DOHH2 (cell line): ENCODE data around the gene DRICH1.

Source experiments
- CTCF ChIP-seq: fragments of 200-600 bp; sonication (generic); IDR thresholded peaks from one replicate; pipeline ENCODE4 v1.5.1; 2014; ENCODE audit warnings: antibody characterized with exemption, mild to moderate bottlenecking, low read depth, low read length; ENCODE audit not compliant: poor library complexity, severe bottlenecking
- EZH2phosphoT487 ChIP-seq: fragments of 200-600 bp; sonication (generic); IDR thresholded peaks from 2 replicates; pipeline ENCODE4 v1.6.1; 2017; ENCODE audit warnings: borderline replicate concordance, mild to moderate bottlenecking, antibody characterized with exemption, low read length, moderate library complexity, mixed read lengths

DNA sequence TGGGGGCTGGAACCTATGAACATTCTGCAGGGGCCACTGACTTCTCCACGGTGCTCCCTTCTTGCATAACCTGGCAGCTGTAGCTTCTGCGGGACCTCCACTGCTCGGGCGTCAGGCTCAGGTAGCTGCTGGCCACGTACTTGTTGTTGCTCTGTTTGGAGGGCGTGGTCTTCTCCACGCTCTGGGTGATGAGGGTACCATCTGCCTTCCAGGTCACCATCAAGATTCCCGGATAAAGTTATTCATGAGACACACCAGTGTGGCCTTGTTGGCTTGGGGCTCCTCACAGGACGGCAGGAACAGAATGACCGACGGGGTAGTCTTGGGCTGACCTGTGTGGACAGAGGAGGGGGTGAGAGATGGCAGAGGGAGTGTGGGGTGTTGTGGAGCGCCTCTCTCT, 6.5 kb upstream of the DRICH1 start:
- TF ChIP-seq CTCF (no peak), EZH2phosphoT487 (no peak)
